ENCODE measurements around the gene AJAP1.
"Not testable (repeated sequence)": the region's sequence is repeated elsewhere in the genome, so short reads cannot be mapped to it uniquely, and the experiment has no call there.

Gene AJAP1

GRCh38 chr1:4617506-4617905, 36.9 kb upstream of the AJAP1 start:
- H3K4me3 ChIP-seq: no peak overlapping the region
- no peaks in the 10 kb centered on the region for H3K4me1 ChIP-seq
- H3K36me3 ChIP-seq: no peaks in the 10 kb centered on the region
- no peaks in the 10 kb centered on the region for H3K27me3 ChIP-seq
- DNase-seq: no peak
- H3K9me3 ChIP-seq: no peaks in the 10 kb centered on the region
- H3K27ac ChIP-seq: no peak overlapping the region
- intact Hi-C loops (cut with DNase I; ENCODE audit: low total_unique reads): no loop called here
- TF ChIP-seq CTCF (IDR thresholded peaks at IDR 0.05): no peak

- intact Hi-C loops (cut with DNase I; ENCODE audit: low total_unique reads); DNase-seq; H3K4me1 ChIP-seq; H3K9me3 ChIP-seq; H3K27me3 ChIP-seq; H3K4me3 ChIP-seq; H3K36me3 ChIP-seq; H3K27ac ChIP-seq: not testable (repeated sequence)
These were observed 35.6 kb upstream of the AJAP1 start for GRCh38 chr1:4618827-4619226.

- TF ChIP-seq CTCF (IDR thresholded peaks at IDR 0.05): no peak
These were observed 32.8 kb upstream of the AJAP1 start for GRCh38 chr1:4621646-4622045.

GRCh38 chr1:4622821-4623220, 31.6 kb upstream of the AJAP1 start:
- intact Hi-C loops (cut with DNase I; ENCODE audit: low total_unique reads): no loop called here
- no peaks in the 10 kb centered on the region for H3K36me3 ChIP-seq
- no peak for DNase-seq
- H3K27ac ChIP-seq: no peak overlapping the region
- no peak overlapping the region for H3K4me3 ChIP-seq
- no peak for TF ChIP-seq CTCF (IDR thresholded peaks at IDR 0.05)
- H3K4me1 ChIP-seq: no peaks in the 10 kb centered on the region
- no peaks in the 10 kb centered on the region for H3K9me3 ChIP-seq
- H3K27me3 ChIP-seq: peaks cover 0 to 14% of the 10 kb centered on the region in 2 donors

More at GRCh38 chr1:4621646-4622045, 32.8 kb upstream of the AJAP1 start:
- no peaks in the 10 kb centered on the region for H3K9me3 ChIP-seq
- peaks cover 0 to 14% of the 10 kb centered on the region in 2 donors for H3K27me3 ChIP-seq
- intact Hi-C loops (cut with DNase I; ENCODE audit: low total_unique reads): no loop called here
- no peak overlapping the region for H3K4me3 ChIP-seq
- no peak overlapping the region for H3K27ac ChIP-seq
- H3K36me3 ChIP-seq: no peaks in the 10 kb centered on the region
- peak in 1 of 2 donors; percentile 5 for DNase-seq
- no peaks in the 10 kb centered on the region for H3K4me1 ChIP-seq

- no peak for DNase-seq
- Histone ChIP-seq H3K4me1 (no peaks in the 10 kb centered on the region), H3K36me3 (no peaks in the 10 kb centered on the region), H3K9me3 (no peaks in the 10 kb centered on the region), H3K4me3 (no peak overlapping the region), H3K27ac (no peak overlapping the region), H3K27me3 (peaks cover 0 to 21% of the 10 kb centered on the region in 2 donors)
- intact Hi-C loops (cut with DNase I; ENCODE audit: low total_unique reads): no loop called here
- TF ChIP-seq CTCF (IDR thresholded peaks at IDR 0.05): no peak
These were observed 30.2 kb upstream of the AJAP1 start for GRCh38 chr1:4624141-4624715.

- Histone ChIP-seq H3K4me3 (no peak overlapping the region), H3K36me3 (no peaks in the 10 kb centered on the region), H3K4me1 (no peaks in the 10 kb centered on the region), H3K27ac (no peak overlapping the region), H3K27me3 (peaks cover 0 to 25% of the 10 kb centered on the region in 2 donors), H3K9me3 (no peaks in the 10 kb centered on the region)
- intact Hi-C loops (cut with DNase I; ENCODE audit: low total_unique reads): no loop called here
- no peak for TF ChIP-seq CTCF (IDR thresholded peaks at IDR 0.05)
- DNase-seq: no peak
These were observed 29.6 kb upstream of the AJAP1 start for GRCh38 chr1:4624801-4625200.
